Activated T-helper 1 cell treated with anti-CD3 and anti-CD28 coated beads, Interleukin-2, amount 50 U/mL, for 16 hours (primary cell): ENCODE data around the gene USP13.
"Not testable (repeated sequence)": the region's sequence is repeated elsewhere in the genome, so short reads cannot be mapped to it uniquely, and the experiment has no call there.

Experiments
- DNase-seq, 2 donors: peaks; one replicate each; pipeline ENCODE4 v3.0.0-alpha.2; 2020; ENCODE audit warnings: low read depth in 1 of 2, low spot score in 1 of 2

The USP13 gene

GRCh38 chr3:179782841-179783240 is 130.0 kb downstream of the USP13 start:
- not testable (repeated sequence) for DNase-seq

DNA sequence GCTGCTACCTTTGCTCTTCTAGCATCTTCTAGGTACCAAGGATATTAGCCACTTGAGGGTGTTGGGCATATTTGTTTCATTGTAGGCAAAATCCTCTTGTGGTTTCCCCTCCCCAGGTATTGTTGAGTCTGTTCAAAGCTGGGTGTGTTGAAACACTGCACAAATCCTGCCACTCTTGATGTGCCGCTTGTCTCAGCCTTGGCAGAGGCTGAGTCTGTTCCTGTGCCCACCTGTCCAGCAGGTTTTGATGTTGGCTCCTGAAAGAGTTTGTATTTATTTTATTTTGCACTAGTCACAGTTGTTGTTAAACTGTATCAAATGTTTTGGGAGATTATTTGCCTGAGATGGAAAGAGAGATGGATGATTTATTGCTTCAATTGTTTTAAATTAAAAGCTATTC is 136.2 kb downstream of the USP13 start:
- DNase-seq: no peak

DNA sequence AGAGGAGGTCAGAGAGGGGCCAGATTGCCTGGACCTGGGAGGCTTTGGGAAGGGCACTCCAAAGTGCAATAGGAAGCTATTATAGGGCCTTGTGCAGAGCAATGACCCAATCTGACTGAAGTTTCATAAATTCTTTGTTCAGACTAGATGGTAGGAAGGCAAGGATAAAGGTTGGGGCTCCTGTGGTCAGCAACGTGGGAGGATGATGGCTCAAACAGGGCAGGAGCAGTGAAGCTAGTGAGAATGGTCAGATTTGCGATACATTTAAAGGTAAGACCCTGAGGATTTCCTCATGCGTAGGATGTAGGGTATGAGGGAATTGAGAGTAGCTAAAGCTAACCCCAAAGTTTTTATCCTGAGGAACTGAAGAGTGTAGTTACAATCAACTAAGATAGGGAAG is 139.0 kb downstream of the USP13 start:
- no peak for DNase-seq

DNA sequence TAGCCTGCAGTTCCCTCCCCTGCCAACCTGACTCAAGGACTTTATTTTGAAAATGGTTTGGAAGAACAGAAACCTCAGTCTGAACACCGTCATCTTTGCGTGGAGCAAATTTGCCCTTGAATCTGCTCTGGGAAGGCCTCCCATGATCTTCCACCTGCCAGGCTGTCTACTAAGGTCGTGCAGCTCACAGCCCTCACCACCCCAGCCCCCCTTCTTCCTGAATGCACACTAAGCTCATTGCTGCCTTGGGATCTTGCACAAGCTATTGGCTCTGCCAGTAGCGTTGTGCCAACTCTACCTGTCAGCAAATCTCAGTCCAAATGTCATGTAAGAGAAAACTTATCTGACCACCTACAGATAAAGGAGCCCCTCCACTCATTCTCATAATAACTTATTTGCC is 141.5 kb downstream of the USP13 start:
- DNase-seq: no peak

DNA sequence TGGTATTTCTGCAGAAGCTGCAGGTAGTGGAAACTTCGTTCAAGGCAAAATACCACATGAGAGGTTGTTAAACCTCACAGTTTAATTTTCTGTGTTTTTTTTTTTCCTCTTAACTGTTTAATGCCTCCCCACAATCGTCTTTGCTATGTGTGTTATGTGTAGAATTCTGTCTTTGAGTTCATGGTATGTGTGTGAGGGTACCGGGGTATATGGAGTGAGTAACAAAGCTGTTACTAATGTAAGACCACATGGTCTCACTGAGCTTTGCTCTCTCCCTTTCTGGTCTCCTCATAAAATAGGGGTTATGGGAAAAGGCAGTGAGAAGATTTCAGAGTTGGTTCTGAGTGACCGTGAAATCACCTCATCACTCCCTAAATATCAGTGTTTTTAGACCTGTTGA is 143.6 kb downstream of the USP13 start:
- DNase-seq: no peak

DNA sequence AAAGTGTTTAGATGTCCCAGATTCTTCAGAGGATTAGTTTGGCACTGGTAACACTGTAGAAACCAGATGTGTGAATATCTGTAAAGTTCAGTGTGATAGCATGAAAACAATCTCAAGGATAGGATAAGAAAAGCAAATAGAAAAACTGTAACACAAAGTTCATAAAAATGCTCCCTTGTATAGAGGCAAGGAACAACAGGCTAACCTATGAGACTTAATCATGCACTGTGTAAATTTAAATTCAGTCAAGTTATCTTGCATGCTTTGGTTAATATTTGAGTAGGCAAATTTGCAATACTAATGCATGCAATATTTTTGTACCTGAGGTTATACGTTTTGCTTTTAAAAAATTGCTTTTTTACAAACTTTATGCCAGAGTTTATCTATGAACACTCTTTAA is 144.4 kb downstream of the USP13 start:
- DNase-seq: no peak

- DNase-seq: no peak
Measured at GRCh38 chr3:179801263-179801662, 148.4 kb downstream of the USP13 start.

GRCh38 chr3:179801856-179802255 is 149.0 kb downstream of the USP13 start:
- no peak for DNase-seq

DNA sequence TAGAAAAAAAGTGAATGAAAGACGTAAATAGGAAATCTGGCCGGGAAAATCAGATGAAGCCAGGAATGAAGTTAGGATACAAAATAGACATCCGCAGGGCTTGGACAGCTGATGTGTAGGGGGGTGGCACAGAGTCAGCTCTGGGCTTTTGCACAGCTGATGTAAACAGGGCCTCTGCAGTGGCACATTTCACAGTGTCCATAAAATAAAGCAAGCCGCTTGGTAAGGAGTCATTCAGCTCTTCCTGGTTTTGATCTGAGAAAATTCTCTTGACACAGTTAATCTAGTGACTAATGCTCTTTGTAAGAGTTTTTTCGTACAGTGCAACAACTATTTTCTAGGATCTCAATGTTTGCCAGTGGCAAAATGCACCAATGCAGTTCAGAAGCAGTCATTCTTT is 153.3 kb downstream of the USP13 start:
- no peak for DNase-seq

- DNase-seq: no peak
Measured at GRCh38 chr3:179807588-179807987, 154.7 kb downstream of the USP13 start.

GRCh38 chr3:179809639-179810038 is 156.8 kb downstream of the USP13 start:
- no peak for DNase-seq

DNA sequence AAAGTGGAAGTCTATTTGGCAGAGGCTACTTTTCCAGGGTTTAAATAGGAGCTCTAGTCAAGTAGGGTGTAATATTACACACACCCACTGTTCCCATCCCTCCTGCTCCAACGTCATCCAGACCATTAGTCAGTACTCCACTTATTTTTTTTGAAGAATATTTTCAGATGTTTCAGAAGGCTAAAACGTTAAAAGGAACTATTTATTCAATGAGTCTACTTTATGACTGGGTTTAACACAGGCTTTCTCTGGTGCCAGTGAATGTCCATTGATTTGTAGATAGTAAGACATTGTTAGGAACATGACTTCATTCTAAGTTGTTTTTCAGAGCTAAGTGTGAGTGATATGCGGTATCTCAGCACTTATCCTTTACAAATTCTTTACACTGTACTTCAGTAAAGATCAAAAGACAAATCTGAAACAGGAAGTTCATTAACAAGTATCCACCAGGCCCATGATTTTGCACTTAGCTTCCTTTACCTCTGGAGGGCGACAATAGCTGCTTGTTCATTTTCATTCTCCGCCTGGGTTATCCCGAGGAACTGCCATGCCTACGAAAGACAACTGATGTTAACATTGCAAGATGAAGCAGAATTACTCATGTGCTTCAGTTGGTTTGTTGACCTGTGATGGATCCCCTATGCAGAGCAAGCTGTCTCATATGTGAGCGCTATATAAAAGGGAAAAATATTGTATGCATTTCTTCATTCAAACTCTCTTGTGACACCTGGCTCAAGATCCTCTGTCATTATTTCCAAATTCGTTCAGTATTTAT is 158.7 kb downstream of the USP13 start:
- DNase-seq: no peak

DNA sequence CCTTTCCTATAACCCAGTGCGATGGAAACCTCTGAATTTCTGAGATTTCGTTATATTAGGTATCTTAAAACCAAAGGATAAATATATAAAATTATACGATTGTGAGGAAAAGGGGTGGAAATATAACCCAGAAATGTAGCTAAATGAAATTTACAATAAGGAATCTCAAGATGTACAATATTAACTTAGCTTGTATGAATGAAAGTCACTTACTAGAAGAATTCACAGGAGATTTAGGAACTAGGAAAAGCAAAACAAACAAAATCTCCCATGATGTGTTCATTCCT is 159.2 kb downstream of the USP13 start:
- DNase-seq: no peak

DNA sequence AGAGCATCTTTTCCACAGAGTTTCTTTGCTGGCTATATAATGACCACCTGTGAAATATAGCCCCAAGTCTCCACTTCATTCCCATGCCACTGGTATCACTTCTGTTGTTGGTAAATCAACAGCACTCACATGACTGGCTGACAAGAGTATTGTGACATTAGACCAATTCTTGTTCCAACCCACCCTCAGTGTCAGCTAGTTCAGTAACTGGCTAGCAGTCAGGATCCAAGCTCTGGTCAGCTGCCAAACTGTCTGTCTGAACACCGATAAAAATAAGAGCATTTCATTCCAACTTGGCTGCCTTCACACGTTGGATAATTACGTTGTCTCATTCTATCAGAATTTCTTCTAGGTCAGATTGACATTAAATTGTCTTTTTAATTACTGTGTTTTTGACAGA is 166.5 kb downstream of the USP13 start:
- no peak for DNase-seq

- DNase-seq: no peak
Measured at GRCh38 chr3:179822296-179822695, 169.5 kb downstream of the USP13 start.

GRCh38 chr3:179825527-179826246 is 172.8 kb downstream of the USP13 start:
- no peak for DNase-seq

DNA sequence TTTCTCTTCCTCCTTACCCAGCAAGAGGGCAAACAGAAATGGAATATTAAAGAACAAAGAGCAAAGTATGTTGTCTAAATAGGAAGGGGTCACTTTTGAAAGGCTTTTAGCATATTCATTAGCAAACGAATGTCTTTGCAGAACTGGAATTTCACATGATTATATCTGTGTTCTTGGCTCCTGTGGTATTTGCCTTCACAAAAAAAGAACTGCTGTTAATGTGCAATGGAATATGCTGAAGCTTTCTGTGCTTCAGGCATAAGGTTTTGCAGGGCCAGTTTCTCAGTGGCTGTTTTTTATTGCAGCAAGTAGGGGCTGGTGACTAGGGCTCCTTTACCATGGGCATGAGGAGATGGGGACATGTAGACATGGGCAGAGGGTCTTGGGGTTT is 173.4 kb downstream of the USP13 start:
- no peak for DNase-seq

GRCh38 chr3:179828738-179829137 is 175.9 kb downstream of the USP13 start:
- no peak for DNase-seq

DNA sequence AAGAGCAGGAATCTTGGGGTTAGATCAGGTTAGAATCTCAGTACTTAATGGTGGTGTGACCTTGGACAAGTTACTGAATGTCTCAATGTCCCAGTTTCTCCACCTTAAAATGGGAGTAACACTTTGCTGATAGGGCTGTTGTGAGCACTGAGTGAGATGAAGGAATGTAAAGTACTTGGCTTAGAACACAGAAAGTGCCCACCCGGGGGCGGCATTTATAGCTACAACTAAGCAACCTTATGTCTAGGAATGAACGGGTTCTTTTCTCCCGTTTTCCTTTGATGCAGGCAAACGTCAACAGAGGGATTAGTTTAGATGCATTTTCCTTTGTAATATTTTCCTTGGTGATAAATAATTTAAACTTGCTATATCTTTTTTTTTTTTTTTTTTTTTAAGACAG is 176.6 kb downstream of the USP13 start:
- DNase-seq: no peak

DNA sequence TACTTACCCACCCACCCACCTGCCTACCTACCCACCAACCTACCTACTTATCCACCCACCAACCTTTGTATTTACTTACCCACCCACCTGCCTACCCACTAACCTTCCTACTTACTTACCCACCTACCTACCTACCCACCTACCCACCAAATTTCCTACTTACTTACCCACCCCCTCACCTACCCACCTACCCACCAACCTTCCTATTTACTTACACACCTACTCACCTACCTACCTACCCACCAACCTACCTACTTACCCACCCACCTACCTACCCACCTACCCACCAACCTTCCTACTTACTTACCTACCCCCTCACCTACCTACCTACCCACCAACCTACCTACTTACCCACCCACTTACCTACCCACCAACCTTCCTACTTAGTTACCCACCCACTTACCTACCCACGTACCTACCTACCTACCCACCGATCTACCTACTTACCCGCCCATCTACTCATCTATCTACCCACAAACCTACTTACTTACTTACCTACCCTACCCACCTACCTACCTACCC is 179.6 kb downstream of the USP13 start:
- DNase-seq: no peak

- no peak for DNase-seq
Measured at GRCh38 chr3:179833294-179833693, 180.5 kb downstream of the USP13 start.

DNA sequence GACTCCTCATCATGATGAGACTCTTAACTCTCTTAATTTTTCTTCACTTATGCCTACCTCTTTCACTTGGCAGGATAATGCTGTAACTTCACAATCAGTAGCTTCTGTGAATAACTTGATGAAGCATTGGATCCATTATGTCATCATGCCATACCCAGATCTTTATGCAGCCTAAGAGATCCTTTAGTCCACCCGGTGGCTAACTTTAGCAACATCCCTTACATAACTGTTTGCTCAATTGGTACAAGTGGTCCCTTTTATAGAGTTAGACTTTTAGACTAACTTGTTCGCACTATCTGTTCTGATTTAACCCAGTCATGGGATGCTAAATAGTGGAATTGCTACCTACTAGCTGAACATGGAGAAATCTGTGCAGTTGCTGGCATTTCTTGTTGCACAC is 184.5 kb downstream of the USP13 start:
- DNase-seq: no peak
